Ascending aorta (tissue), 2 donors: ENCODE measurements around the gene ZNF80. TPM values are rescaled to one million over a fixed set of nuclear protein-coding genes. Genes with fewer than 3 reads are reported as not detected.

Experiments used
- DNase-seq, 2 donors: peaks; one replicate each; pipeline ENCODE4 v3.0.0-alpha.2; 2019; ENCODE audit warnings: low spot score in 2 of 2
- H3K27ac ChIP-seq, 2 donors: fragments of 200-600 bp; sonication (generic); one replicate each; pipeline ENCODE4 v1.5.1; 2016 to 2017; ENCODE audit warnings: mild to moderate bottlenecking in 1 of 2
- H3K27me3 ChIP-seq: fragments of 200-600 bp; sonication (generic); one replicate; pipeline ENCODE4 v1.5.1; 2017
- H3K36me3 ChIP-seq, 2 donors: fragments of 200-600 bp; sonication (generic); one replicate each; pipeline ENCODE4 v1.5.1; 2016
- H3K4me1 ChIP-seq, 2 donors: fragments of 200-600 bp; sonication (generic); one replicate each; pipeline ENCODE4 v1.5.1; 2016 to 2017; ENCODE audit warnings: mild to moderate bottlenecking in 1 of 2
- H3K4me3 ChIP-seq, 2 donors: fragments of 200-600 bp; sonication (generic); one replicate each; pipeline ENCODE4 v1.5.1; 2016 to 2017; ENCODE audit warnings: mild to moderate bottlenecking in 1 of 2
- H3K9me3 ChIP-seq, 2 donors: fragments of 200-600 bp; sonication (generic); one replicate each; pipeline ENCODE4 v1.5.1; 2016
- CTCF ChIP-seq, 3 experiments: fragments of 200-600 bp in 2 of 3; fragments of 450-650 bp in 1 of 3; sonication (generic) in 2 of 3; IDR thresholded peaks; one replicate each; pipeline ENCODE4 v1.5.1; 2016 to 2019; ENCODE audit warnings: antibody characterized with exemption in 3 of 3, mild to moderate bottlenecking in 1 of 3, moderate library complexity in 1 of 3
- intact Hi-C: fragments of 100-400 bp; cut with DNase I; formaldehyde crosslinking; loops from one replicate; pipeline ENCODE4 v1.15.1; 2023
- total RNA-seq: library from RNA; depleted of rRNA; stranded (reverse); fragments of >200 nt; gene quantifications from one replicate; pipeline ENCODE4 v1.1.0, GENCODE V29; 2016

ZNF80 gene
- total RNA-seq, 1 donor from 2014 or later: 23.7 TPM

- no peak for DNase-seq
- Histone ChIP-seq H3K4me1 (no peaks in the 10 kb centered on the region), H3K4me3 (peak overlapping the region in 1 of 2 donors; percentile 25)
Measured at GRCh38 chr3:114213627-114214541, 23.5 kb downstream of the ZNF80 start.

GRCh38 chr3:114213292-114213626 lies 24.1 kb downstream of the ZNF80 start:
- H3K36me3 ChIP-seq: no peaks in the 10 kb centered on the region
- DNase-seq: no peak
- no peak overlapping the region for H3K27ac ChIP-seq
- H3K4me1 ChIP-seq: no peaks in the 10 kb centered on the region
- no peaks in the 10 kb centered on the region for H3K27me3 ChIP-seq
- H3K9me3 ChIP-seq: no peaks in the 10 kb centered on the region
- TF ChIP-seq CTCF (IDR thresholded peaks at IDR 0.05): no peak
- intact Hi-C loops: no loop called here
- no peak overlapping the region for H3K4me3 ChIP-seq

More at GRCh38 chr3:114213627-114214541, 23.5 kb downstream of the ZNF80 start:
- TF ChIP-seq CTCF (IDR thresholded peaks at IDR 0.05): no peak
- intact Hi-C loops: no loop called here
- Histone ChIP-seq H3K27me3 (no peaks in the 10 kb centered on the region), H3K36me3 (no peaks in the 10 kb centered on the region), H3K9me3 (no peaks in the 10 kb centered on the region), H3K27ac (no peak overlapping the region)

GRCh38 chr3:114212646-114213045 lies 24.7 kb downstream of the ZNF80 start:
- intact Hi-C loops: no loop called here
- no peaks in the 10 kb centered on the region for H3K36me3 ChIP-seq
- no peak overlapping the region for H3K27ac ChIP-seq
- DNase-seq: no peak
- no peak overlapping the region for H3K4me3 ChIP-seq
- no peaks in the 10 kb centered on the region for H3K4me1 ChIP-seq
- no peaks in the 10 kb centered on the region for H3K9me3 ChIP-seq
- no peak for TF ChIP-seq CTCF (IDR thresholded peaks at IDR 0.05)
- H3K27me3 ChIP-seq: no peaks in the 10 kb centered on the region

- no peak overlapping the region for H3K4me3 ChIP-seq
- TF ChIP-seq CTCF (IDR thresholded peaks at IDR 0.05): no peak
- no peak for DNase-seq
- no peaks in the 10 kb centered on the region for H3K36me3 ChIP-seq
- no peaks in the 10 kb centered on the region for H3K27me3 ChIP-seq
- no peaks in the 10 kb centered on the region for H3K9me3 ChIP-seq
- H3K27ac ChIP-seq: no peak overlapping the region
- no peaks in the 10 kb centered on the region for H3K4me1 ChIP-seq
- intact Hi-C loops: no loop called here
Measured at GRCh38 chr3:114207768-114208167, 29.6 kb downstream of the ZNF80 start.

- Histone ChIP-seq H3K4me1 (no peaks in the 10 kb centered on the region), H3K4me3 (no peak overlapping the region), H3K36me3 (no peaks in the 10 kb centered on the region), H3K27ac (no peak overlapping the region), H3K9me3 (no peaks in the 10 kb centered on the region), H3K27me3 (no peaks in the 10 kb centered on the region)
- intact Hi-C loops: no loop called here
- no peak for TF ChIP-seq CTCF (IDR thresholded peaks at IDR 0.05)
- no peak for DNase-seq
Measured at GRCh38 chr3:114206342-114206741, 31.0 kb downstream of the ZNF80 start.
